K562 (cell line): ENCODE results near the gene CPEB1. TPM values are rescaled to one million over a fixed set of nuclear protein-coding genes. Genes with fewer than 3 reads are reported as not detected.
A peak's percentile ranks its signal among the peaks of the same experiment; 100 is the strongest.

Experiments used
- EHMT2 ChIP-seq: fragments of 450-650 bp; IDR thresholded peaks from 2 replicates; pipeline ENCODE4 v1.6.1; 2018; ENCODE audit warnings: antibody characterized with exemption
- GTF2A2 ChIP-seq: IDR thresholded peaks from 2 replicates; pipeline ENCODE4 v1.6.1; 2016; ENCODE audit warnings: mild to moderate bottlenecking, missing genetic modification characterization, missing compliant biosample characterization
- RCOR1 ChIP-seq, 2 experiments: IDR thresholded peaks; 2 replicates each; pipeline ENCODE4 v1.6.1; 2012; ENCODE audit warnings: low read depth in 2 of 2, low read length in 2 of 2, borderline replicate concordance in 1 of 2, improper control_type of control experiment in 1 of 2
- SMARCB1 ChIP-seq: IDR thresholded peaks from 2 replicates; pipeline ENCODE4 v1.6.1; 2011; ENCODE audit warnings: improper control_type of control experiment, low read depth; ENCODE audit not compliant: insufficient read length
- TCF3 ChIP-seq: sonication (generic); formaldehyde crosslinking; IDR thresholded peaks from 2 replicates; pipeline ENCODE4 v1.4.0; 2020; ENCODE audit warnings: mild to moderate bottlenecking, missing genetic modification reagents
- YY1 ChIP-seq, 3 experiments: IDR thresholded peaks; 2 replicates each; pipeline ENCODE4 v1.6.1; 2011; ENCODE audit warnings: low read length in 2 of 3, mild to moderate bottlenecking in 2 of 3, moderate library complexity in 2 of 3, borderline replicate concordance in 1 of 3, control low read depth in 1 of 3, low read depth in 1 of 3; ENCODE audit not compliant: insufficient read depth in 3 of 3, insufficient replicate concordance in 2 of 3, control insufficient read depth in 1 of 3, insufficient read length in 1 of 3; ENCODE audit errors: extremely low read depth in 1 of 3
- ZNF449 ChIP-seq: fragments of 250-450 bp; sonication (Bioruptor Pico); IDR thresholded peaks from 2 replicates; pipeline ENCODE4 v1.8.0; 2022; ENCODE audit warnings: moderate library complexity, mild to moderate bottlenecking, inconsistent platforms
- ZNF583 ChIP-seq: fragments of 250-450 bp; sonication (Bioruptor Pico); IDR thresholded peaks from 2 replicates; pipeline ENCODE4 v1.4.0; 2020
- ZNF589 ChIP-seq: fragments of 200-800 bp; sonication (Bioruptor generic); IDR thresholded peaks from 2 replicates; pipeline ENCODE4 v1.6.1; 2016; ENCODE audit warnings: low read depth, missing genetic modification characterization, missing compliant biosample characterization
- ZNF766 ChIP-seq: fragments of 200-800 bp; sonication (Bioruptor generic); conservative IDR thresholded peaks from 2 replicates; pipeline ENCODE4 v1.6.1; 2016; ENCODE audit warnings: missing genetic modification characterization, missing compliant biosample characterization
- polyA plus RNA-seq, 8 experiments: library from polyadenylated mRNA; depleted of rRNA in 4 of 8; stranded (reverse) in 5 of 8; unstranded in 3 of 8; fragments of >200 nt; fragmentation: Nextera tagmentation in 2 of 8; fragmentation: Illumina TruSeq in 1 of 8; extraction: Ambion mirVana in 2 of 8; extraction: Trizol in 1 of 8; gene quantifications; 2 replicates each; pipeline versions ENCODE4 v1.2.1 to v1.2.3, GENCODE V29; 2011 to 2014; ENCODE audit warnings: inconsistent platforms in 1 of 8, missing spikeins in 1 of 8
- total RNA-seq, 7 experiments: library from RNA; depleted of rRNA in 6 of 7; stranded (reverse); fragments of >200 nt in 6 of 7; fragmentation: Illumina TruSeq in 2 of 7; extraction: Trizol in 2 of 7; gene quantifications; 2 replicates each; pipeline versions ENCODE4 v1.2.1 to v1.2.3, GENCODE V29; 2011 to 2021; ENCODE audit warnings: low replicate concordance in 1 of 7
- TF ChIP-seq, protein P1 (sequence below), 2 experiments: fragments of 450-650 bp; IDR thresholded peaks; 2 replicates each; pipeline ENCODE4 v1.6.1; 2016; ENCODE audit warnings: mild to moderate bottlenecking in 2 of 2, borderline replicate concordance in 1 of 2, low read depth in 1 of 2, moderate library complexity in 1 of 2
- TF ChIP-seq, protein P2 (sequence below): sonication (generic); formaldehyde crosslinking; IDR thresholded peaks from 2 replicates; pipeline ENCODE4 v1.9.0; 2022; ENCODE audit warnings: mild to moderate bottlenecking, missing genetic modification reagents
- TF ChIP-seq, protein P3 (sequence below): fragments of 450-650 bp; IDR thresholded peaks from 2 replicates; pipeline ENCODE4 v1.6.1; 2016; ENCODE audit warnings: borderline replicate concordance
- TF ChIP-seq, protein P4 (sequence below): sonication (generic); formaldehyde crosslinking; IDR thresholded peaks from 2 replicates; pipeline ENCODE4 v1.8.0; 2022; ENCODE audit warnings: mild to moderate bottlenecking, missing genetic modification reagents

The CPEB1 gene
- total and polyA plus RNA-seq, 9 of the 15 experiments (the other 6 are each of a cell fraction or from before 2014, with no cell fraction given) = 2.2 to 13.4 (median 9.7) TPM

DNA sequence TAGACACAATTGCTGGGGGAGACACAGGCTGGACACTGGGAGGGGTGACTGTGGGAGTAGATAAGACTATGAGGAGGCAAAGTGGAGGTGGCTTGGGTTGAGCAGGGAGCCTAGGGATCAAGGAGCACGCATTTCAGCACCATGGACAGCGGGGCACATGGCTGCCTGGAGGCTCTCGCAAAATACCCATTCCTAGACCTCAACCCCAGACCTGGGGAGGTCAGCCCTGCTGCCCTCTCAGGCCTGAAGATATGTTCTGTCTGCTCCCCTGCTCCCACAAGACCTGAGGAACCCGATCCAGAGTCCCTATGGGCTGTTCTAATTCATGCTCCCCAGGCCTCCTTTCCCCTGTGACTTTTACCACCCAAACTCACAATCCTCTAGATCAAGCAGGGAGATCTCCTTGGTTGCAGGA is 16.0 kb upstream of the CPEB1 start (continued):
- TF ChIP-seq, protein P1, sequence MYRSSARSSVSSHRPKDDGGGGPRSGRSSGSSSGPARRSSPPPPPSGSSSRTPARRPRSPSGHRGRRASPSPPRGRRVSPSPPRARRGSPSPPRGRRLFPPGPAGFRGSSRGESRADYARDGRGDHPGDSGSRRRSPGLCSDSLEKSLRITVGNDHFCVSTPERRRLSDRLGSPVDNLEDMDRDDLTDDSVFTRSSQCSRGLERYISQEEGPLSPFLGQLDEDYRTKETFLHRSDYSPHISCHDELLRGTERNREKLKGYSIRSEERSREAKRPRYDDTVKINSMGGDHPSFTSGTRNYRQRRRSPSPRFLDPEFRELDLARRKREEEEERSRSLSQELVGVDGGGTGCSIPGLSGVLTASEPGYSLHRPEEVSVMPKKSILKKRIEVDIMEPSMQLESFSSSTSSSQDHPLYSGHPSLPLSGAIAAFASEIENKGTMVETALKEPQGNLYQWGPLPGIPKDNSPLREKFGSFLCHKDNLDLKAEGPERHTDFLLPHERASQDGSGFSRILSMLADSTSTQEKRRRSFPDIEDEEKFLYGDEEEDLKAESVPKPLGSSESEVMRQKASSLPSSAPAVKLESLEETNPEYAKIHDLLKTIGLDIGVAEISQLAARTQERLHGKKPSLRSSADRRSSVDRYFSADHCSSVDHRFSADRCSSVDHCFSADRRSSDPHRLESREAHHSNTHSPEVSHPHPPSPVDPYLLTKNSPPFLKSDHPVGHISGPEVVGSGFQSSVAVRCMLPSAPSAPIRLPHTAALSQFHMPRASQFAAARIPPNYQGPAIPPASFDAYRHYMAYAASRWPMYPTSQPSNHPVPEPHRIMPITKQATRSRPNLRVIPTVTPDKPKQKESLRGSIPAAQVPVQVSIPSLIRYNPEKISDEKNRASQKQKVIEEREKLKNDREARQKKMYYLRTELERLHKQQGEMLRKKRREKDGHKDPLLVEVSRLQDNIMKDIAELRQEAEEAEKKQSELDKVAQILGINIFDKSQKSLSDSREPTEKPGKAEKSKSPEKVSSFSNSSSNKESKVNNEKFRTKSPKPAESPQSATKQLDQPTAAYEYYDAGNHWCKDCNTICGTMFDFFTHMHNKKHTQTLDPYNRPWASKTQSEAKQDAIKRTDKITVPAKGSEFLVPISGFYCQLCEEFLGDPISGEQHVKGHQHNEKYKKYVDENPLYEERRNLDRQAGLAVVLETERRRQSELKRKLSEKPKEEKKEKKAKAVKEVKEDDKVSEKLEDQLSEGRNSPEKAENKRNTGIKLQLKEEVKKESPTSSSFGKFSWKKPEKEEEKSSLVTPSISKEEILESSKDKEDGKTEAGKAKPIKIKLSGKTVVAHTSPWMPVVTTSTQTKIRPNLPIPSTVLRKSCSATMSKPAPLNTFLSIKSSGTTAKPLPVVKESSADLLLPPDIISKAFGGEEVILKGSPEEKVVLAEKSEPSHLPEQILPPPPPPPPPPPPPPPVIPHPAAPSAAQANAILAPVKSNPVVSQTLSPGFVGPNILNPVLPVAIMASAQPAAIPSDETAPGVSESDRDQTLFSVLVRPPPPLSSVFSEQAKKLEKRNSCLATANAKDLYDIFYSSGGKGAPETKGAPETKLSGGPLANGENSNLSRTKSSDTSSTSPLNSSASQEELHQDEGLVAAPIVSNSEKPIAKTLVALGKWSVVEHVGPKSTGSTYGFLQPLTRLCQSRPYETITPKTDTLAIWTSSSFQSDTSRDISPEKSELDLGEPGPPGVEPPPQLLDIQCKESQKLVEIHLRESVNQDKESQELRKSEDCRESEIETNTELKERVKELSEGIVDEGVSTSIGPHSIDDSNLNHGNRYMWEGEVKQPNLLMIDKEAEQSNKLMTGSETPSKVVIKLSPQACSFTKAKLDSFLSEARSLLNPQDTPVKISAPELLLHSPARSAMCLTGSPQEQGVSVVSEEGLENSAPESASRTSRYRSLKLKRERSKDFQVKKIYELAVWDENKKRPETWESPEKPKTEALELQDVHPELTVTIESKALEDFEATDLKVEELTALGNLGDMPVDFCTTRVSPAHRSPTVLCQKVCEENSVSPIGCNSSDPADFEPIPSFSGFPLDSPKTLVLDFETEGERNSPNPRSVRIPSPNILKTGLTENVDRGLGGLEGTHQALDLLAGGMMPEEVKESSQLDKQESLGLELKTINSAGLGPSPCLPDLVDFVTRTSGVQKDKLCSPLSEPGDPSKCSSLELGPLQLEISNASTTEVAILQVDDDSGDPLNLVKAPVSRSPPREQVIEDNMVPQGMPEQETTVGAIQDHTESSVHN (IDR thresholded peaks at IDR 0.05; ENCODE audit: borderline replicate concordance in 1 of 2, low read depth in 1 of 2) = no peak
- TF ChIP-seq, protein P2, sequence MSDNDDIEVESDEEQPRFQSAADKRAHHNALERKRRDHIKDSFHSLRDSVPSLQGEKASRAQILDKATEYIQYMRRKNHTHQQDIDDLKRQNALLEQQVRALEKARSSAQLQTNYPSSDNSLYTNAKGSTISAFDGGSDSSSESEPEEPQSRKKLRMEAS (CRISPR knock-in tag) = peak; percentile 98
- TF ChIP-seq GTF2A2 = no peak
- TF ChIP-seq, protein P3, sequence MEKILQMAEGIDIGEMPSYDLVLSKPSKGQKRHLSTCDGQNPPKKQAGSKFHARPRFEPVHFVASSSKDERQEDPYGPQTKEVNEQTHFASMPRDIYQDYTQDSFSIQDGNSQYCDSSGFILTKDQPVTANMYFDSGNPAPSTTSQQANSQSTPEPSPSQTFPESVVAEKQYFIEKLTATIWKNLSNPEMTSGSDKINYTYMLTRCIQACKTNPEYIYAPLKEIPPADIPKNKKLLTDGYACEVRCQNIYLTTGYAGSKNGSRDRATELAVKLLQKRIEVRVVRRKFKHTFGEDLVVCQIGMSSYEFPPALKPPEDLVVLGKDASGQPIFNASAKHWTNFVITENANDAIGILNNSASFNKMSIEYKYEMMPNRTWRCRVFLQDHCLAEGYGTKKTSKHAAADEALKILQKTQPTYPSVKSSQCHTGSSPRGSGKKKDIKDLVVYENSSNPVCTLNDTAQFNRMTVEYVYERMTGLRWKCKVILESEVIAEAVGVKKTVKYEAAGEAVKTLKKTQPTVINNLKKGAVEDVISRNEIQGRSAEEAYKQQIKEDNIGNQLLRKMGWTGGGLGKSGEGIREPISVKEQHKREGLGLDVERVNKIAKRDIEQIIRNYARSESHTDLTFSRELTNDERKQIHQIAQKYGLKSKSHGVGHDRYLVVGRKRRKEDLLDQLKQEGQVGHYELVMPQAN = peak; percentile 62; the same call in 1 of the 2 replicates
- peak; percentile 92 for TF ChIP-seq ZNF766
- TF ChIP-seq RCOR1 (IDR thresholded peaks at IDR 0.05; ENCODE audit: borderline replicate concordance in 1 of 2, low read depth in 2 of 2, low read length in 2 of 2) = peak in 1 of 2 experiments; percentile 82; a peak in 2 of 4 replicates
- TF ChIP-seq SMARCB1 = no peak
- peak in 2 of 3 experiments; percentile 34 to 81 for TF ChIP-seq YY1 (IDR thresholded peaks at IDR 0.05; ENCODE audit: borderline replicate concordance in 1 of 3, control insufficient read depth in 1 of 3, extremely low read depth in 1 of 3, insufficient read depth in 3 of 3, insufficient read length in 1 of 3, insufficient replicate concordance in 2 of 3, low read depth in 1 of 3, low read length in 2 of 3)
- peak; percentile 27; the same call in 1 of the 2 replicates for TF ChIP-seq TCF3 (CRISPR knock-in tag)
- TF ChIP-seq, protein P4, sequence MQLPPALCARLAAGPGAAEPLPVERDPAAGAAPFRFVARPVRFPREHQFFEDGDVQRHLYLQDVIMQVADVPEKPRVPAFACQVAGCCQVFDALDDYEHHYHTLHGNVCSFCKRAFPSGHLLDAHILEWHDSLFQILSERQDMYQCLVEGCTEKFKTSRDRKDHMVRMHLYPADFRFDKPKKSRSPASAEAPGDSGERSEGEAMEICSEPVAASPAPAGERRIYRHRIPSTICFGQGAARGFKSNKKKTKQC (CRISPR knock-in tag) = peak; percentile 99
- TF ChIP-seq ZNF583 (CRISPR knock-in tag) = peak; percentile 77; the same call in 1 of the 2 replicates
- peak; percentile 99 for TF ChIP-seq EHMT2
- TF ChIP-seq ZNF449 (CRISPR knock-in tag) = no peak
- TF ChIP-seq ZNF589 (CRISPR knock-in tag) = 0 out of 2 replicates have a peak, but pooled peaks have one; percentile 27
